Liver (tissue), 9 donors: ENCODE data around the gene UAP1. TPM values are rescaled to one million over a fixed set of nuclear protein-coding genes. Genes with fewer than 3 reads are reported as not detected.

ENCODE experiments used
- DNase-seq: peaks from one replicate; pipeline ENCODE4 v3.0.0-alpha.2; 2017; ENCODE audit warnings: low spot score
- H3K27ac ChIP-seq, 2 donors: one replicate each; pipeline ENCODE4 v1.7.0; 2013; ENCODE audit warnings: inconsistent platforms in 2 of 2, low read length in 2 of 2, control low read depth in 1 of 2, low read depth in 1 of 2, mild to moderate bottlenecking in 1 of 2
- H3K27me3 ChIP-seq, 4 donors: one replicate each; pipeline versions ENCODE4 v1.6.1 to v1.7.0; 2013; ENCODE audit warnings: low read length in 3 of 4, inconsistent platforms in 1 of 4, mild to moderate bottlenecking in 1 of 4, moderate library complexity in 1 of 4; ENCODE audit not compliant: control insufficient read depth in 4 of 4, insufficient read depth in 4 of 4
- H3K36me3 ChIP-seq, 4 donors: one replicate each; pipeline versions ENCODE4 v1.6.1 to v1.7.0; 2013; ENCODE audit warnings: low read length in 3 of 4, mild to moderate bottlenecking in 3 of 4, low read depth in 1 of 4, moderate library complexity in 1 of 4; ENCODE audit not compliant: control insufficient read depth in 4 of 4, insufficient read depth in 3 of 4
- H3K4me1 ChIP-seq, 4 donors: one replicate each; pipeline versions ENCODE4 v1.6.1 to v1.7.0; 2013; ENCODE audit warnings: low read length in 3 of 4, mild to moderate bottlenecking in 3 of 4, moderate library complexity in 1 of 4; ENCODE audit not compliant: control insufficient read depth in 4 of 4, insufficient read depth in 4 of 4
- H3K4me3 ChIP-seq, 3 donors: one replicate each; pipeline versions ENCODE4 v1.6.1 to v1.7.0; 2013; ENCODE audit warnings: low read length in 3 of 3, control low read depth in 1 of 3, low read depth in 1 of 3, mild to moderate bottlenecking in 1 of 3
- H3K9ac ChIP-seq, 2 donors: one replicate each; pipeline ENCODE4 v1.7.0; 2013; ENCODE audit warnings: low read length in 2 of 2, mild to moderate bottlenecking in 2 of 2, moderate library complexity in 2 of 2, control low read depth in 1 of 2, low read depth in 1 of 2
- H3K9me3 ChIP-seq, 4 donors: one replicate each; pipeline versions ENCODE4 v1.6.1 to v1.7.0; 2013; ENCODE audit warnings: low read length in 3 of 4; ENCODE audit not compliant: control insufficient read depth in 4 of 4
- ATF3 ChIP-seq: IDR thresholded peaks from 2 replicates; pipeline ENCODE4 v1.6.1; 2016; ENCODE audit warnings: antibody characterized with exemption
- CTCF ChIP-seq: fragments of 150-350 bp; IDR thresholded peaks from 2 replicates; pipeline ENCODE4 v1.5.1; 2017; ENCODE audit warnings: improper control_type of control experiment, low read depth, low read length; ENCODE audit not compliant: missing input control
- EGR1 ChIP-seq, 2 donors: IDR thresholded peaks; 2 replicates each; pipeline ENCODE4 v1.6.1; 2016 to 2018; ENCODE audit warnings: antibody characterized with exemption in 2 of 2, low read depth in 2 of 2
- FOXA1 ChIP-seq: IDR thresholded peaks from 2 replicates; pipeline ENCODE4 v1.6.1; 2016; ENCODE audit warnings: antibody characterized with exemption
- FOXA2 ChIP-seq: IDR thresholded peaks from 2 replicates; pipeline ENCODE4 v1.6.1; 2016; ENCODE audit warnings: antibody characterized with exemption
- GABPA ChIP-seq, 2 donors: IDR thresholded peaks in 1 of 2; conservative IDR thresholded peaks in 1 of 2; 2 replicates each; pipeline ENCODE4 v1.6.1; 2016; ENCODE audit warnings: antibody characterized with exemption in 2 of 2, mild to moderate bottlenecking in 1 of 2, moderate library complexity in 1 of 2
- HNF4A ChIP-seq, 2 donors: conservative IDR thresholded peaks; 2 replicates each; pipeline ENCODE4 v1.6.1; 2016; ENCODE audit warnings: antibody characterized with exemption in 2 of 2, mild to moderate bottlenecking in 2 of 2
- HNF4G ChIP-seq: IDR thresholded peaks from 2 replicates; pipeline ENCODE4 v1.6.1; 2016; ENCODE audit warnings: antibody characterized with exemption
- JUND ChIP-seq, 2 donors: IDR thresholded peaks; 2 replicates each; pipeline ENCODE4 v1.6.1; 2016; ENCODE audit warnings: antibody characterized with exemption in 2 of 2
- MAX ChIP-seq: IDR thresholded peaks from 2 replicates; pipeline ENCODE4 v1.6.1; 2016; ENCODE audit warnings: antibody characterized with exemption
- NR2F2 ChIP-seq: IDR thresholded peaks from 2 replicates; pipeline ENCODE4 v1.6.1; 2016; ENCODE audit warnings: antibody characterized with exemption
- RAD21 ChIP-seq, 2 donors: IDR thresholded peaks; 2 replicates each; pipeline ENCODE4 v1.6.1; 2016; ENCODE audit warnings: antibody characterized with exemption in 2 of 2, mild to moderate bottlenecking in 2 of 2
- REST ChIP-seq: IDR thresholded peaks from 2 replicates; pipeline ENCODE4 v1.6.1; 2016; ENCODE audit warnings: antibody characterized with exemption, mild to moderate bottlenecking
- RXRA ChIP-seq, 2 donors: IDR thresholded peaks; 2 replicates each; pipeline ENCODE4 v1.6.1; 2017 to 2018; ENCODE audit warnings: antibody characterized with exemption in 2 of 2, mild to moderate bottlenecking in 1 of 2
- SP1 ChIP-seq: IDR thresholded peaks from 2 replicates; pipeline ENCODE4 v1.6.1; 2018; ENCODE audit warnings: antibody characterized with exemption, mild to moderate bottlenecking
- TAF1 ChIP-seq: conservative IDR thresholded peaks from 2 replicates; pipeline ENCODE4 v1.6.1; 2016; ENCODE audit warnings: antibody characterized with exemption, mild to moderate bottlenecking
- YY1 ChIP-seq: IDR thresholded peaks from 2 replicates; pipeline ENCODE4 v1.6.1; 2016; ENCODE audit warnings: antibody characterized with exemption, mild to moderate bottlenecking
- ZBTB33 ChIP-seq: IDR thresholded peaks from 2 replicates; pipeline ENCODE4 v1.6.1; 2016; ENCODE audit warnings: antibody characterized with exemption
- WGBS: extraction: QIAGEN DNeasy Blood & Tissue Kit; methylation state at CpG from one replicate; pipeline ENCODE4 v1.1.7; 2013; 5-methylcytosine and 5-hydroxymethylcytosine counted together
- polyA plus RNA-seq, 2 donors: library from polyadenylated mRNA; stranded (reverse) in 1 of 2; unstranded in 1 of 2; fragments of 200-250 nt in 1 of 2; fragments of >200 nt in 1 of 2; fragmentation: Nextera tagmentation in 1 of 2; extraction: Ambion mirVana in 1 of 2; gene quantifications; one replicate each; pipeline versions ENCODE4 v1.2.1 to v1.2.3, GENCODE V29; 2013 to 2015
- total RNA-seq, 2 donors: library from RNA; depleted of rRNA; stranded (reverse); fragments of >200 nt; gene quantifications; one replicate each; pipeline ENCODE4 v1.2.3, GENCODE V29; 2014
- donor health status: healthy.
- donor health status: healthy.
- donor health status: healthy.
- donor health status: healthy.
- donor health status: healthy.

UAP1 gene
- total and polyA plus RNA-seq, 4 donors = 28.9 to 120 (median 51.7) TPM

- 98% methylated on average over 3 of the region's 3 CpGs for WGBS
- H3K9ac ChIP-seq = no peak overlapping the region
- TF ChIP-seq EGR1 (IDR thresholded peaks at IDR 0.05; ENCODE audit: low read depth in 2 of 2) = no peak
- TF ChIP-seq ZBTB33 = no peak
- TF ChIP-seq SP1 = no peak
- TF ChIP-seq REST = no peak
- TF ChIP-seq TAF1 = no peak
- no peak for TF ChIP-seq JUND (IDR thresholded peaks at IDR 0.05)
- peaks cover 0 to 2% (median 0%) of the 10 kb centered on the region in 4 donors for H3K36me3 ChIP-seq
- no peaks in the 10 kb centered on the region for H3K27me3 ChIP-seq
- no peak overlapping the region for H3K4me3 ChIP-seq
- no peak for DNase-seq
- H3K9me3 ChIP-seq = no peaks in the 10 kb centered on the region
- no peaks in the 10 kb centered on the region for H3K4me1 ChIP-seq
- no peak overlapping the region for H3K27ac ChIP-seq
Observed at GRCh38 chr1:162644986-162645314, 83.4 kb downstream of the UAP1 start.

- 90% methylated on average over 4 of the region's 4 CpGs for WGBS
- Histone ChIP-seq H3K27ac (no peak overlapping the region), H3K4me1 (no peaks in the 10 kb centered on the region), H3K36me3 (peaks cover 0 to 2% (median 0%) of the 10 kb centered on the region in 4 donors), H3K9ac (no peak overlapping the region), H3K9me3 (no peaks in the 10 kb centered on the region), H3K27me3 (no peaks in the 10 kb centered on the region), H3K4me3 (no peak overlapping the region)
- TF ChIP-seq ATF3 (no peak), FOXA2 (no peak), HNF4A (conservative IDR thresholded peaks at IDR 0.05) (no peak), GABPA (IDR thresholded peaks at IDR 0.05 in 1 of 2, conservative IDR thresholded peaks at IDR 0.05 in 1 of 2) (no peak), REST (no peak), EGR1 (IDR thresholded peaks at IDR 0.05; ENCODE audit: low read depth in 2 of 2) (no peak), MAX (no peak), YY1 (no peak), FOXA1 (no peak), RXRA (IDR thresholded peaks at IDR 0.05) (no peak), CTCF (no peak), SP1 (no peak), TAF1 (no peak), RAD21 (IDR thresholded peaks at IDR 0.05) (no peak), NR2F2 (no peak), JUND (IDR thresholded peaks at IDR 0.05) (no peak), HNF4G (no peak)
- no peak for DNase-seq
Observed at GRCh38 chr1:162645666-162646065, 84.1 kb downstream of the UAP1 start.
